ENCODE results near the gene FAM171A1.

GRCh38 chr10:15347150-15347549 is 23.9 kb downstream of the FAM171A1 start:
- TF ChIP-seq CTCF (IDR thresholded peaks at IDR 0.05) = no peak
- no peak for TF ChIP-seq POLR2A (IDR thresholded peaks at IDR 0.05)
